Loucy (cell line): ENCODE measurements around the gene DSEL.

ENCODE experiments used
- H2AFZ ChIP-seq: fragments of 200-600 bp; sonication (generic); 2 replicates; pipeline ENCODE4 v1.6.0; 2016; ENCODE audit warnings: antibody characterized with exemption, mild to moderate bottlenecking, low read length, moderate library complexity
- H3F3A ChIP-seq: fragments of 200-600 bp; 2 replicates; pipeline ENCODE4 v1.6.0; 2016; ENCODE audit warnings: antibody characterized with exemption, low read depth, mild to moderate bottlenecking
- H3K27me3 ChIP-seq: fragments of 200-600 bp; sonication (generic); 2 replicates; pipeline ENCODE4 v1.6.1; 2014; ENCODE audit warnings: low read length, mild to moderate bottlenecking; ENCODE audit not compliant: insufficient read depth, poor library complexity, severe bottlenecking
- H3K36me3 ChIP-seq: fragments of 200-600 bp; sonication (generic); 2 replicates; pipeline ENCODE4 v1.6.1; 2016; ENCODE audit warnings: low read length; ENCODE audit not compliant: insufficient read depth
- H3K4me1 ChIP-seq: fragments of 200-600 bp; sonication (generic); 2 replicates; pipeline ENCODE4 v1.5.1; 2014; ENCODE audit warnings: low read length, mild to moderate bottlenecking; ENCODE audit not compliant: insufficient read depth, poor library complexity, severe bottlenecking
- H3K4me2 ChIP-seq: fragments of 200-600 bp; sonication (generic); 2 replicates; pipeline ENCODE4 v1.6.0; 2014; ENCODE audit warnings: antibody characterized with exemption, low read length, low read depth, mild to moderate bottlenecking; ENCODE audit not compliant: poor library complexity, severe bottlenecking
- H3K4me3 ChIP-seq: fragments of 200-600 bp; sonication (generic); 2 replicates; pipeline ENCODE4 v1.5.1; 2014; ENCODE audit warnings: low read length, mild to moderate bottlenecking, mixed read lengths; ENCODE audit not compliant: poor library complexity, severe bottlenecking
- H3K79me2 ChIP-seq: fragments of 200-600 bp; sonication (generic); 2 replicates; pipeline ENCODE4 v1.6.1; 2014; ENCODE audit warnings: low read length; ENCODE audit not compliant: insufficient read depth
- H3K9ac ChIP-seq: fragments of 200-600 bp; sonication (generic); 2 replicates; pipeline ENCODE4 v1.6.0; 2014; ENCODE audit warnings: mild to moderate bottlenecking, low read depth, low read length, moderate library complexity; ENCODE audit not compliant: poor library complexity, severe bottlenecking
- H3K9me2 ChIP-seq: fragments of 200-600 bp; sonication (generic); replicated peaks from 2 replicates; pipeline ENCODE4 v1.6.1; 2016; ENCODE audit warnings: low read depth, low read length, mixed read lengths
- H3K9me3 ChIP-seq: fragments of 200-600 bp; sonication (generic); 2 replicates; pipeline ENCODE4 v1.6.1; 2014; ENCODE audit warnings: mild to moderate bottlenecking, antibody characterized with exemption, low read length, low read depth; ENCODE audit not compliant: insufficient read depth
- H4K20me1 ChIP-seq: fragments of 200-600 bp; sonication (generic); 2 replicates; pipeline ENCODE4 v1.6.0; 2014; ENCODE audit warnings: antibody characterized with exemption, low read length, mild to moderate bottlenecking; ENCODE audit not compliant: insufficient read depth, poor library complexity, severe bottlenecking
- CTCF ChIP-seq: fragments of 200-600 bp; sonication (generic); conservative IDR thresholded peaks from 2 replicates; pipeline ENCODE4 v1.5.1; 2014; ENCODE audit warnings: mild to moderate bottlenecking, antibody characterized with exemption, low read length
- EZH2phosphoT487 ChIP-seq: fragments of 200-600 bp; IDR thresholded peaks from 2 replicates; pipeline ENCODE4 v1.6.1; 2018; ENCODE audit warnings: antibody characterized with exemption, mild to moderate bottlenecking, moderate library complexity, borderline replicate concordance

The DSEL gene

GRCh38 chr18:67456711-67457110 is 59.8 kb downstream of the DSEL start:
- TF ChIP-seq CTCF (peak; percentile 51), EZH2phosphoT487 (no peak)

More at GRCh38 chr18:67456711-67457110, 59.8 kb downstream of the DSEL start:
- no peaks in the 10 kb centered on the region for H3K27me3 ChIP-seq
- H3K4me1 ChIP-seq = peaks cover 16% of the 10 kb centered on the region
- H3K36me3 ChIP-seq = no peaks in the 10 kb centered on the region
- H3K4me2 ChIP-seq = no peak overlapping the region
- no peaks in the 10 kb centered on the region for H3K9me3 ChIP-seq
- no peak overlapping the region for H3K9ac ChIP-seq
- H2AFZ ChIP-seq = no peak overlapping the region
- H3K9me2 ChIP-seq = no peaks in the 10 kb centered on the region
- H3K4me3 ChIP-seq = no peak overlapping the region
- H3F3A ChIP-seq = no peaks in the 10 kb centered on the region
- H4K20me1 ChIP-seq = no peaks in the 10 kb centered on the region
- no peaks in the 10 kb centered on the region for H3K79me2 ChIP-seq
